Fibroblast of mammary gland (primary cell): ENCODE measurements around the gene EXOC7.

Source experiments
- DNase-seq: peaks from one replicate; pipeline ENCODE4 v3.0.0-alpha.2; 2010; ENCODE audit warnings: low read depth
- H3K4me3 ChIP-seq: 2 replicates; pipeline ENCODE4 v1.5.1; 2011; ENCODE audit warnings: low read depth, mild to moderate bottlenecking, low read length, moderate library complexity; ENCODE audit not compliant: control insufficient read depth
- CTCF ChIP-seq: conservative IDR thresholded peaks from 2 replicates; pipeline ENCODE4 v1.5.1; 2011; ENCODE audit warnings: low read depth, low read length, inconsistent platforms; ENCODE audit not compliant: control insufficient read depth, insufficient read depth

Gene EXOC7

GRCh38 chr17:76034428-76035350 is 68.9 kb downstream of the EXOC7 start:
- no peak for TF ChIP-seq CTCF
- DNase-seq = no peak

GRCh38 chr17:76033139-76033538 is 70.4 kb downstream of the EXOC7 start:
- no peak overlapping the region for H3K4me3 ChIP-seq
- no peak for TF ChIP-seq CTCF
- no peak for DNase-seq

More at GRCh38 chr17:76034428-76035350, 68.9 kb downstream of the EXOC7 start:
- H3K4me3 ChIP-seq = no peak overlapping the region

- no peak overlapping the region for H3K4me3 ChIP-seq
- no peak for TF ChIP-seq CTCF
- DNase-seq = no peak
Measured at GRCh38 chr17:76032780-76033108, 70.8 kb downstream of the EXOC7 start.

- TF ChIP-seq CTCF = no peak
- no peak for DNase-seq
- no peak overlapping the region for H3K4me3 ChIP-seq
Measured at GRCh38 chr17:76032073-76032779, 71.4 kb downstream of the EXOC7 start.
